Immature natural killer cell (primary cell): ENCODE data around the gene ACOT11. TPM values are rescaled to one million over a fixed set of nuclear protein-coding genes. Genes with fewer than 3 reads are reported as not detected.

Source experiments
- DNase-seq, 3 donors: peaks; one replicate each; pipeline ENCODE4 v3.0.0; 2022; ENCODE audit warnings: mixed read lengths in 1 of 3
- H3K27ac Mint-ChIP-seq, 6 donors: one replicate each; pipeline ENCODE4 v1.8.0; 2020; ENCODE audit warnings: mixed read lengths in 6 of 6, mild to moderate bottlenecking in 5 of 6, inconsistent platforms in 4 of 6, moderate library complexity in 3 of 6
- H3K27me3 Mint-ChIP-seq, 3 donors: one replicate each; pipeline ENCODE4 v1.8.0; 2020 to 2021; ENCODE audit warnings: low read depth in 3 of 3, mild to moderate bottlenecking in 3 of 3, mixed read lengths in 3 of 3, moderate library complexity in 3 of 3, inconsistent platforms in 1 of 3
- H3K36me3 Mint-ChIP-seq, 3 donors: one replicate each; pipeline ENCODE4 v1.8.0; 2020; ENCODE audit warnings: mixed read lengths in 3 of 3, inconsistent platforms in 2 of 3, mild to moderate bottlenecking in 2 of 3
- H3K4me1 Mint-ChIP-seq, 2 donors: one replicate each; pipeline ENCODE4 v1.8.0; 2020; ENCODE audit warnings: inconsistent platforms in 2 of 2, mild to moderate bottlenecking in 2 of 2, mixed read lengths in 2 of 2, moderate library complexity in 1 of 2
- H3K4me3 Mint-ChIP-seq, 5 donors: one replicate each; pipeline ENCODE4 v1.8.0; 2020; ENCODE audit warnings: mild to moderate bottlenecking in 5 of 5, mixed read lengths in 5 of 5, inconsistent platforms in 3 of 5, moderate library complexity in 3 of 5
- H3K9me3 Mint-ChIP-seq, 6 donors: one replicate each; pipeline ENCODE4 v1.8.0; 2020; ENCODE audit warnings: mild to moderate bottlenecking in 6 of 6, mixed read lengths in 6 of 6, inconsistent platforms in 4 of 6, moderate library complexity in 3 of 6
- polyA plus RNA-seq, 3 donors: library from polyadenylated mRNA; unstranded; fragments of 300-500 nt; fragmentation: Illumina TruSeq; gene quantifications; one replicate each; pipeline ENCODE4 v1.2.3, GENCODE V29; 2021

Gene ACOT11
- polyA plus RNA-seq, 3 donors from 2014 or later: 0.27 to 0.44 TPM; not detected in 1

GRCh38 chr1:54595956-54596498 lies 48.0 kb downstream of the ACOT11 start:
- Mint-ChIP-seq H3K9me3 (no peaks in the 10 kb centered on the region), H3K27ac (no peak overlapping the region), H3K36me3 (no peaks in the 10 kb centered on the region), H3K4me1 (no peaks in the 10 kb centered on the region), H3K27me3 (peaks cover 0 to 4% (median 0%) of the 10 kb centered on the region in 3 donors), H3K4me3 (no peak overlapping the region)
- DNase-seq: no peak

- no peak for DNase-seq
- Mint-ChIP-seq H3K9me3 (no peaks in the 10 kb centered on the region), H3K4me1 (no peaks in the 10 kb centered on the region), H3K36me3 (no peaks in the 10 kb centered on the region), H3K4me3 (no peak overlapping the region), H3K27me3 (peaks cover 0 to 5% (median 0%) of the 10 kb centered on the region in 3 donors), H3K27ac (no peak overlapping the region)
These were observed 48.7 kb downstream of the ACOT11 start for GRCh38 chr1:54596756-54597155.

- Mint-ChIP-seq H3K4me3 (no peak overlapping the region), H3K27me3 (peaks cover 0 to 5% (median 0%) of the 10 kb centered on the region in 3 donors), H3K4me1 (no peaks in the 10 kb centered on the region), H3K9me3 (no peaks in the 10 kb centered on the region), H3K36me3 (no peaks in the 10 kb centered on the region), H3K27ac (no peak overlapping the region)
- no peak for DNase-seq
These were observed 49.5 kb downstream of the ACOT11 start for GRCh38 chr1:54597455-54598030.

GRCh38 chr1:54599211-54599823 lies 51.3 kb downstream of the ACOT11 start:
- peaks cover 1 to 2% of the 10 kb centered on the region in 2 donors for H3K4me1 Mint-ChIP-seq
- no peak overlapping the region for H3K27ac Mint-ChIP-seq
- H3K36me3 Mint-ChIP-seq: no peaks in the 10 kb centered on the region
- H3K27me3 Mint-ChIP-seq: peaks cover 0 to 5% (median 0%) of the 10 kb centered on the region in 3 donors
- no peak for DNase-seq
- no peaks in the 10 kb centered on the region for H3K9me3 Mint-ChIP-seq
- H3K4me3 Mint-ChIP-seq: no peak overlapping the region

- H3K27me3 Mint-ChIP-seq: peaks cover 0 to 6% (median 0%) of the 10 kb centered on the region in 3 donors
- no peaks in the 10 kb centered on the region for H3K36me3 Mint-ChIP-seq
- H3K4me1 Mint-ChIP-seq: peaks cover 9 to 10% of the 10 kb centered on the region in 2 donors
These were observed 53.1 kb downstream of the ACOT11 start for GRCh38 chr1:54600947-54601721.

DNA sequence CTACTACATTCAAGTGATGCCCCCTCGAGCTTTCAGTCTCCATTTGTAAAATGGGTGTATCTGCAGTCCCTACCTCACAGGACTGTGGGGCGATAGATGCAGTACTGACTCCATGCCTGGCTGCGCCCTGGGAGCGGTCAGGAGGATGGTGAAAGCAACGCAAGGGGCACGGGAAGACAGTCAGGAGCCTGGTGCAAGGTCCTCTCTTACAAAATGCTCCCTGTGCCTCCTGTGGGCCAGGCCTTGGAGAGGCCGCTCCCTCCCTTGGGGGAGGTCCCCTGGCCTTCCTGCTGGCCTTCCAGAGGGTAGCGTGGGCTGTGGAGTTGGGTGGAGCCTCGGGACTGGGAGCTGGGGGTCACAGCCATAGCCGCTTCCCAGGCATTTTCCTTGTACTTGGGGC lies 53.7 kb downstream of the ACOT11 start:
- DNase-seq: no peak

More at GRCh38 chr1:54600947-54601721, 53.1 kb downstream of the ACOT11 start:
- H3K27ac Mint-ChIP-seq: no peak overlapping the region
- no peak for DNase-seq
- H3K4me3 Mint-ChIP-seq: no peak overlapping the region
- no peaks in the 10 kb centered on the region for H3K9me3 Mint-ChIP-seq

GRCh38 chr1:54602554-54602953 lies 54.5 kb downstream of the ACOT11 start:
- no peak overlapping the region for H3K27ac Mint-ChIP-seq
- H3K9me3 Mint-ChIP-seq: no peaks in the 10 kb centered on the region
- DNase-seq: no peak
- H3K27me3 Mint-ChIP-seq: peaks cover 0 to 5% (median 0%) of the 10 kb centered on the region in 3 donors
- no peak overlapping the region for H3K4me3 Mint-ChIP-seq
- H3K36me3 Mint-ChIP-seq: no peaks in the 10 kb centered on the region
- peaks cover 9 to 10% of the 10 kb centered on the region in 2 donors for H3K4me1 Mint-ChIP-seq

More for the DNA sequence above, 53.7 kb downstream of the ACOT11 start:
- Mint-ChIP-seq H3K27me3 (peaks cover 0 to 5% (median 0%) of the 10 kb centered on the region in 3 donors), H3K27ac (no peak overlapping the region), H3K36me3 (no peaks in the 10 kb centered on the region), H3K4me1 (peaks cover 9 to 10% of the 10 kb centered on the region in 2 donors), H3K4me3 (no peak overlapping the region), H3K9me3 (no peaks in the 10 kb centered on the region)

DNA sequence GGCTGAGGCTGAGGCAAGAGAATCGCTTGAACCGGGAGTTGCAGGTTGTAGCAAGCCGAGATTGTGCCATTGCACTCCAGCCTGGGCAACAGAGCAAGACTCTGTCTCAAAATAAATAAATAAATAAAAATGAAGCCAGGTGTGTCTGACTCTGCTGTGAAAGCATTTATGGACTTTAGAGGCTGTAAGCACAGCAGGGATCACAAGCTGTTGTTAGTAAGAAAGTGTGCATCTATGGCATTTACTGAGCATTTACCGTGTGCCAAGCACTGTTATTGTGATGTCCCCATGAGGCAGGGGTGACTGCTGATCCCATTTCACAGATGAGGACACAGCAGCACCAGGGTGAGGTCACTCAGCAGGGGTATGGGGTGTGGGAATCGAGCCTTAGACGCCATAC lies 55.2 kb downstream of the ACOT11 start:
- Mint-ChIP-seq H3K4me3 (no peak overlapping the region), H3K36me3 (no peaks in the 10 kb centered on the region), H3K4me1 (peaks cover 9 to 10% of the 10 kb centered on the region in 2 donors), H3K9me3 (no peaks in the 10 kb centered on the region), H3K27me3 (peaks cover 0 to 3% (median 0%) of the 10 kb centered on the region in 3 donors), H3K27ac (no peak overlapping the region)
- no peak for DNase-seq

GRCh38 chr1:54604051-54604450 lies 56.0 kb downstream of the ACOT11 start:
- DNase-seq: no peak
- Mint-ChIP-seq H3K4me3 (no peak overlapping the region), H3K27ac (peak overlapping the region in 1 of 6 donors; percentile 58), H3K27me3 (peaks cover 0 to 3% (median 0%) of the 10 kb centered on the region in 3 donors), H3K9me3 (no peaks in the 10 kb centered on the region), H3K4me1 (peaks cover 9 to 10% of the 10 kb centered on the region in 2 donors), H3K36me3 (no peaks in the 10 kb centered on the region)

DNA sequence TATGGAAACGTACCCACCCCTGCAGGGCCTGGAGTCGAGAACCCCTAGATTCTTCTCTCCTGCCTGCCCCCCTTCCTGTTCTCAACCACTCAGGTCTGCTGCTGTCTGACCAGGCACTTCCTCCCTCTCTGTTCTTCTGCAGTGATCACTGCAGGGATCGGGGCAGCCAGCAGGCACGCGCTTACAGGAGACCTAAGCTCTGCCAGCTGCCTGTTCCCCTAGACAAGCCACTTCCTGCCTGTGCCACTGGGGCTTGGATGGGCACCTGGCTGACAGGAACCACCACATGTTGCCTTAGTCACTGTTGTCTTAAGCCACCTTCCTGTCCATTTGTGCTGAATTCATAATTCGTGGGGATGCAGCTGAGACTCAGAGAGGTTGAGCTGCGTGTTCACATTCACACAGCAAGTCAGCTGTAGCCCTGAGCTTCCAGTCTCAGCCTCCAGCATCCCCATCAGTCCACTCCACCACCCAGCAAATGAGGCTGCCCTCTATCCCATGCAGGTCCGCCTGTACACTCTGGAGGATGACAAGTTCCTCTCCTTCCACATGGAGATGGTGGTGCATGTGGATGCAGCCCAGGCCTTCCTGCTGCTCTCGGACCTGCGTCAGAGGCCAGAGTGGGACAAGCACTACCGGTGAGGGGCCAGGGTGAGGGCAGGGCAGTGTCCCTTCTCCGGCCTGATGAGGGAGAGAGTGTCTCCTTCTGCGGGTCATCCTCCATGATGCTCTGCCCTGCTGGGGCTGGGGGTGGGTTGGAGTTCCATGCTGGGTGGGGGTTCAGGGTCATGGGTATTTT lies 56.7 kb downstream of the ACOT11 start:
- H3K27ac Mint-ChIP-seq: peak overlapping the region in 1 of 6 donors; percentile 46
- H3K9me3 Mint-ChIP-seq: no peaks in the 10 kb centered on the region
- no peak overlapping the region for H3K4me3 Mint-ChIP-seq
- peak in 2 of 3 donors; percentile 2 to 5 for DNase-seq
- peaks cover 9 to 10% of the 10 kb centered on the region in 2 donors for H3K4me1 Mint-ChIP-seq
- H3K27me3 Mint-ChIP-seq: peaks cover 0 to 3% (median 0%) of the 10 kb centered on the region in 3 donors
- H3K36me3 Mint-ChIP-seq: no peaks in the 10 kb centered on the region

DNA sequence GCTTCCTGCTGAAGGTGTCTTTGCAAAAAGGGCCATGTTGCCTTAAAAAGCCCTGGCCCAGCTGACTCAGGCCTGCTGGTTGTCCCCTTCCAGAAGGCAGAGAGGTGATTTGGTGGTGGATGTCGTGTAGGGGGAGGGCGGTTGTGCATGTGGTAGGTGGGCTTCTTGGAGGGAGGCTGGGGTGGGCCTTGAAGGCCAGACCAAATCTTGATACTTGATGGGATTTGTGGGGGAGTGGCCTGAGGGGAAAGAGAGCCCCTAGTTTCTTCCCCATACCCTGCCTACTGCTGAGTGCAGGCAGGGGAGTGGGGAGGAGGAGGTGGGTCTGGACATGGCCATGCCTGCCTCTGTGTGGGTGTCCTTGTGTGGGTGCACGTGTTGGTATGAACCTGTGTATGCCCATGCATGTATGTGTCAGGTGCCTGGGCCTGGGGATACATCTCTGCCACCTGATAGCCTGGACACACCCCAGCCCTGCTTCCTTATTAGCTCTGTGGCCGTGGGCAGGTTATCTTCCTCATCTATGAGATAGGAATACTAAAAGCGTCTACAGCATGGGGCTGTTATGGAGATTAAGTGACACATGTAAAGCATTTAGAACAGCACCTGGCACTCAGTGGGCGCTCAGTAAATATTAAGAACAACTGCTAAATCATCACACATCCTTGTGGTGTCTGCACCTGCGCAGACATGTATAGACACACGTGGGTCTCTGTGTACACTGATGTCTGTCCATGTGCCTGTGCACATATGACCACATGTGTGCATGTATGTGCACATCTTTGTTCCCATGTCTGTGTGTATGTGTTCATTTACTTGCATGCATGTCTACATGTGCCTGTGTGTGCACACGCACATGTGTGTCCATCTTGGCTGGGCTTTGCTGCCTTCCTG lies 58.3 kb downstream of the ACOT11 start:
- Mint-ChIP-seq H3K27me3 (peaks cover 2 to 5% (median 3%) of the 10 kb centered on the region in 3 donors), H3K4me3 (no peak overlapping the region), H3K27ac (no peak overlapping the region), H3K9me3 (no peaks in the 10 kb centered on the region), H3K36me3 (no peaks in the 10 kb centered on the region), H3K4me1 (peaks cover 9 to 10% of the 10 kb centered on the region in 2 donors)
- no peak for DNase-seq

DNA sequence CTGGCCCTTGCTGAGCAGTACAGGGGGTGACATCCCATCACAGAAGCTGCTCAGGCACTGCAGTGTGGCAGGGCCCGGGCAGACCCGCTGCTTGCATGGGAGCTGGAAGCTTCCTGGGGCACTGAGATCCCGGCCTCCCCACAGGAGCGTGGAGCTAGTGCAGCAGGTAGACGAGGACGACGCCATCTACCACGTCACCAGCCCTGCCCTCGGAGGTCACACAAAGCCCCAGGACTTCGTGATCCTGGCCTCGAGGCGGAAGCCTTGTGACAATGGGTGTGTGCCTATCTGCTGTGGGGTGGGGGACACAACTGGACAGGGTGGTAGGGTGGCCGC lies 58.9 kb downstream of the ACOT11 start:
- H3K4me3 Mint-ChIP-seq: no peak overlapping the region
- DNase-seq: no peak
- H3K36me3 Mint-ChIP-seq: no peaks in the 10 kb centered on the region
- peaks cover 9 to 10% of the 10 kb centered on the region in 2 donors for H3K4me1 Mint-ChIP-seq
- H3K27me3 Mint-ChIP-seq: peaks cover 1 to 5% (median 2%) of the 10 kb centered on the region in 3 donors
- no peaks in the 10 kb centered on the region for H3K9me3 Mint-ChIP-seq
- no peak overlapping the region for H3K27ac Mint-ChIP-seq
